Tibial artery (tissue), 4 donors: ENCODE measurements around the gene PACS2.

Experiments
- DNase-seq, 2 donors: peaks; one replicate each; pipeline ENCODE4 v3.0.0-alpha.2; 2019
- H3K27ac ChIP-seq, 2 donors: fragments of 200-600 bp; sonication (generic) in 1 of 2; 1 replicate in 1 of 2; 2 replicates in 1 of 2; pipeline ENCODE4 v1.5.1; 2018 to 2019; ENCODE audit warnings: mild to moderate bottlenecking in 1 of 2
- H3K27me3 ChIP-seq, 2 donors: fragments of 200-600 bp; sonication (generic) in 1 of 2; one replicate each; pipeline versions ENCODE4 v1.5.1 to v1.6.0; 2016 to 2019
- H3K36me3 ChIP-seq, 3 donors: fragments of 200-600 bp; sonication (generic) in 2 of 3; one replicate each; pipeline ENCODE4 v1.5.1; 2016 to 2019; ENCODE audit warnings: mild to moderate bottlenecking in 2 of 3
- H3K4me1 ChIP-seq, 4 donors: fragments of 200-600 bp; sonication (generic) in 2 of 4; 1 replicate in 3 of 4; 2 replicates in 1 of 4; pipeline ENCODE4 v1.5.1; 2016 to 2019
- H3K4me3 ChIP-seq, 2 donors: fragments of 200-600 bp; sonication (generic) in 1 of 2; 1 replicate in 1 of 2; 2 replicates in 1 of 2; pipeline ENCODE4 v1.5.1; 2018 to 2019; ENCODE audit warnings: mild to moderate bottlenecking in 2 of 2
- H3K9me3 ChIP-seq, 3 donors: fragments of 200-600 bp; sonication (generic) in 1 of 3; one replicate each; pipeline ENCODE4 v1.5.1; 2016 to 2019
- CTCF ChIP-seq, 2 experiments: fragments of 200-600 bp in 1 of 2; fragments of 450-650 bp in 1 of 2; IDR thresholded peaks; one replicate each; pipeline ENCODE4 v1.5.1; 2017 to 2019; ENCODE audit warnings: antibody characterized with exemption in 2 of 2, mild to moderate bottlenecking in 1 of 2, moderate library complexity in 1 of 2
- intact Hi-C: fragments of 100-400 bp; cut with DNase I; formaldehyde crosslinking; loops from one replicate; pipeline ENCODE4 v1.15.0; 2023; ENCODE audit warnings: low total_unique reads

Gene PACS2

GRCh38 chr14:105279642-105280361 lies 34.7 kb upstream of the PACS2 start:
- no peak overlapping the region for H3K4me3 ChIP-seq
- intact Hi-C loops, result no loop called here
- no peaks in the 10 kb centered on the region for H3K27me3 ChIP-seq

GRCh38 chr14:105280525-105280924 lies 34.0 kb upstream of the PACS2 start:
- Histone ChIP-seq H3K27ac (no peak overlapping the region), H3K36me3 (peaks cover 0 to 21% (median 3%) of the 10 kb centered on the region in 3 donors), H3K27me3 (no peaks in the 10 kb centered on the region), H3K4me3 (no peak overlapping the region), H3K4me1 (peaks cover 0 to 5% (median 0%) of the 10 kb centered on the region in 4 donors), H3K9me3 (no peaks in the 10 kb centered on the region)
- intact Hi-C loops, result no loop called here
- TF ChIP-seq CTCF (IDR thresholded peaks at IDR 0.05), result no peak
- no peak for DNase-seq

More at GRCh38 chr14:105279642-105280361, 34.7 kb upstream of the PACS2 start:
- no peaks in the 10 kb centered on the region for H3K9me3 ChIP-seq
- peaks cover 0 to 5% (median 0%) of the 10 kb centered on the region in 4 donors for H3K4me1 ChIP-seq
- H3K27ac ChIP-seq, result no peak overlapping the region
- no peak for TF ChIP-seq CTCF (IDR thresholded peaks at IDR 0.05)
- peaks cover 0 to 14% (median 3%) of the 10 kb centered on the region in 3 donors for H3K36me3 ChIP-seq
- no peak for DNase-seq

GRCh38 chr14:105281371-105282097 lies 33.0 kb upstream of the PACS2 start:
- Histone ChIP-seq H3K9me3 (no peaks in the 10 kb centered on the region), H3K4me3 (no peak overlapping the region), H3K27ac (no peak overlapping the region), H3K27me3 (no peaks in the 10 kb centered on the region), H3K4me1 (peaks cover 0 to 5% (median 0%) of the 10 kb centered on the region in 4 donors), H3K36me3 (peaks cover 0 to 27% (median 3%) of the 10 kb centered on the region in 3 donors)
- intact Hi-C loops, result no loop called here
- DNase-seq, result no peak
- peak; percentile 30 to 42 for TF ChIP-seq CTCF (IDR thresholded peaks at IDR 0.05)

- no peak for DNase-seq
- TF ChIP-seq CTCF (IDR thresholded peaks at IDR 0.05), result no peak
- Histone ChIP-seq H3K36me3 (peaks cover 0 to 27% (median 3%) of the 10 kb centered on the region in 3 donors), H3K27me3 (no peaks in the 10 kb centered on the region), H3K4me3 (no peak overlapping the region), H3K4me1 (peaks cover 0 to 5% (median 0%) of the 10 kb centered on the region in 4 donors), H3K27ac (no peak overlapping the region), H3K9me3 (no peaks in the 10 kb centered on the region)
- intact Hi-C loops, result no loop called here
Measured at GRCh38 chr14:105282098-105282725, 32.3 kb upstream of the PACS2 start.

- Histone ChIP-seq H3K4me3 (no peak overlapping the region), H3K27me3 (no peaks in the 10 kb centered on the region), H3K27ac (no peak overlapping the region), H3K9me3 (no peaks in the 10 kb centered on the region), H3K36me3 (peaks cover 0 to 27% (median 3%) of the 10 kb centered on the region in 3 donors), H3K4me1 (peaks cover 0 to 5% (median 0%) of the 10 kb centered on the region in 4 donors)
- TF ChIP-seq CTCF (IDR thresholded peaks at IDR 0.05), result no peak
- DNase-seq, result no peak
- intact Hi-C loops, result no loop called here
Measured at GRCh38 chr14:105283028-105283427, 31.5 kb upstream of the PACS2 start.
